Immature natural killer cell (primary cell): ENCODE measurements around the gene FGF8. TPM values are rescaled to one million over a fixed set of nuclear protein-coding genes. Genes with fewer than 3 reads are reported as not detected.
"Not testable (repeated sequence)": the region's sequence is repeated elsewhere in the genome, so short reads cannot be mapped to it uniquely, and the experiment has no call there.

ENCODE experiments used
- DNase-seq, 3 donors: peaks; one replicate each; pipeline ENCODE4 v3.0.0; 2022; ENCODE audit warnings: mixed read lengths in 1 of 3
- H3K27ac Mint-ChIP-seq, 6 donors: one replicate each; pipeline ENCODE4 v1.8.0; 2020; ENCODE audit warnings: mixed read lengths in 6 of 6, mild to moderate bottlenecking in 5 of 6, inconsistent platforms in 4 of 6, moderate library complexity in 3 of 6
- H3K27me3 Mint-ChIP-seq, 3 donors: one replicate each; pipeline ENCODE4 v1.8.0; 2020 to 2021; ENCODE audit warnings: low read depth in 3 of 3, mild to moderate bottlenecking in 3 of 3, mixed read lengths in 3 of 3, moderate library complexity in 3 of 3, inconsistent platforms in 1 of 3
- H3K36me3 Mint-ChIP-seq, 3 donors: one replicate each; pipeline ENCODE4 v1.8.0; 2020; ENCODE audit warnings: mixed read lengths in 3 of 3, inconsistent platforms in 2 of 3, mild to moderate bottlenecking in 2 of 3
- H3K4me1 Mint-ChIP-seq, 2 donors: one replicate each; pipeline ENCODE4 v1.8.0; 2020; ENCODE audit warnings: inconsistent platforms in 2 of 2, mild to moderate bottlenecking in 2 of 2, mixed read lengths in 2 of 2, moderate library complexity in 1 of 2
- H3K4me3 Mint-ChIP-seq, 5 donors: one replicate each; pipeline ENCODE4 v1.8.0; 2020; ENCODE audit warnings: mild to moderate bottlenecking in 5 of 5, mixed read lengths in 5 of 5, inconsistent platforms in 3 of 5, moderate library complexity in 3 of 5
- H3K9me3 Mint-ChIP-seq, 6 donors: one replicate each; pipeline ENCODE4 v1.8.0; 2020; ENCODE audit warnings: mild to moderate bottlenecking in 6 of 6, mixed read lengths in 6 of 6, inconsistent platforms in 4 of 6, moderate library complexity in 3 of 6
- polyA plus RNA-seq, 3 donors: library from polyadenylated mRNA; unstranded; fragments of 300-500 nt; fragmentation: Illumina TruSeq; gene quantifications; one replicate each; pipeline ENCODE4 v1.2.3, GENCODE V29; 2021

The FGF8 gene
- polyA plus RNA-seq, 3 donors from 2014 or later, result not detected

GRCh38 chr10:101797403-101798059 lies 21.6 kb upstream of the FGF8 start:
- Mint-ChIP-seq H3K4me3 (no peak overlapping the region), H3K27ac (no peak overlapping the region), H3K36me3 (peaks cover 8 to 74% (median 55%) of the 10 kb centered on the region in 3 donors), H3K4me1 (peaks cover 29 to 67% of the 10 kb centered on the region in 2 donors), H3K27me3 (peaks cover 2 to 4% (median 2%) of the 10 kb centered on the region in 3 donors), H3K9me3 (no peaks in the 10 kb centered on the region)
- no peak for DNase-seq

- Mint-ChIP-seq H3K27ac (no peak overlapping the region), H3K36me3 (peaks cover 8 to 57% (median 40%) of the 10 kb centered on the region in 3 donors), H3K27me3 (peaks cover 0 to 2% (median 2%) of the 10 kb centered on the region in 3 donors), H3K4me3 (no peak overlapping the region), H3K9me3 (no peaks in the 10 kb centered on the region), H3K4me1 (peaks cover 11 to 35% of the 10 kb centered on the region in 2 donors)
- DNase-seq, result no peak
These were observed 17.6 kb upstream of the FGF8 start for GRCh38 chr10:101793526-101793925.

GRCh38 chr10:101789686-101790085 lies 13.8 kb upstream of the FGF8 start:
- no peaks in the 10 kb centered on the region for H3K9me3 Mint-ChIP-seq
- DNase-seq, result no peak
- H3K4me3 Mint-ChIP-seq, result no peak overlapping the region
- peaks cover 0 to 7% (median 4%) of the 10 kb centered on the region in 3 donors for H3K27me3 Mint-ChIP-seq
- H3K36me3 Mint-ChIP-seq, result peaks cover 13 to 56% (median 33%) of the 10 kb centered on the region in 3 donors
- peak overlapping the region in 2 of 6 donors; percentile 16 to 23 for H3K27ac Mint-ChIP-seq
- H3K4me1 Mint-ChIP-seq, result peaks cover 10 to 21% of the 10 kb centered on the region in 2 donors

- Mint-ChIP-seq H3K36me3 (peaks cover 13 to 51% (median 31%) of the 10 kb centered on the region in 3 donors), H3K27ac (peak overlapping the region in 2 of 6 donors; percentile 16 to 23), H3K4me1 (peaks cover 12 to 21% of the 10 kb centered on the region in 2 donors)
- DNase-seq, H3K4me3 Mint-ChIP-seq, H3K27me3 Mint-ChIP-seq, H3K9me3 Mint-ChIP-seq: not testable (repeated sequence)
These were observed 13.3 kb upstream of the FGF8 start for GRCh38 chr10:101789231-101789630.

GRCh38 chr10:101785801-101786200 lies 9.9 kb upstream of the FGF8 start:
- Mint-ChIP-seq H3K27me3 (peaks cover 2 to 10% (median 4%) of the 10 kb centered on the region in 3 donors), H3K27ac (peak overlapping the region in 5 of 6 donors; percentile 32 to 90 (median 79)), H3K4me1 (peaks cover 42 to 53% of the 10 kb centered on the region in 2 donors), H3K4me3 (no peak overlapping the region), H3K9me3 (no peaks in the 10 kb centered on the region), H3K36me3 (peaks cover 13 to 28% (median 18%) of the 10 kb centered on the region in 3 donors)
- no peak for DNase-seq

GRCh38 chr10:101784558-101784957 lies 8.6 kb upstream of the FGF8 start:
- Mint-ChIP-seq H3K9me3 (no peaks in the 10 kb centered on the region), H3K27ac (peak overlapping the region; percentile 86 to 96 (median 94)), H3K27me3 (peaks cover 2 to 10% (median 4%) of the 10 kb centered on the region in 3 donors), H3K4me3 (peak overlapping the region in 4 of 5 donors; percentile 93 to 100 (median 97)), H3K4me1 (peaks cover 49 to 59% of the 10 kb centered on the region in 2 donors), H3K36me3 (peaks cover 9 to 25% (median 18%) of the 10 kb centered on the region in 3 donors)
- no peak for DNase-seq

- Mint-ChIP-seq H3K36me3 (peaks cover 9 to 22% (median 18%) of the 10 kb centered on the region in 3 donors), H3K9me3 (peaks cover 0 to 2% (median 0%) of the 10 kb centered on the region in 6 donors), H3K27ac (peak overlapping the region; percentile 86 to 96 (median 94)), H3K27me3 (peaks cover 7 to 13% (median 8%) of the 10 kb centered on the region in 3 donors), H3K4me1 (peaks cover 56 to 65% of the 10 kb centered on the region in 2 donors), H3K4me3 (peak overlapping the region; percentile 93 to 100 (median 98))
- DNase-seq, result no peak
These were observed 7.8 kb upstream of the FGF8 start for GRCh38 chr10:101783736-101784118.

- Mint-ChIP-seq H3K4me3 (peak within 1 kb of the TSS; percentile 93 to 100 (median 98)), H3K36me3 (peaks cover 9 to 22% (median 18%) of the 10 kb centered on the region in 3 donors), H3K9me3 (peaks cover 0 to 2% (median 0%) of the 10 kb centered on the region in 6 donors), H3K4me1 (peaks cover 57 to 68% of the 10 kb centered on the region in 2 donors), H3K27ac (peak within 1 kb of the TSS; percentile 86 to 96 (median 94)), H3K27me3 (peaks cover 8 to 13% (median 9%) of the 10 kb centered on the region in 3 donors)
- DNase-seq, result peak; percentile 67 to 73 (median 71)
These were observed 7.2 kb upstream of the FGF8 start, which contains the start of gene NPM3 for GRCh38 chr10:101782811-101783735. NPM3 (minus strand) TSS chr10:101783446; CDS start chr10:101783390, 56 bp downstream.

- Mint-ChIP-seq H3K4me3 (peak overlapping the region; percentile 93 to 100 (median 98)), H3K4me1 (peaks cover 62 to 75% of the 10 kb centered on the region in 2 donors), H3K9me3 (peaks cover 0 to 2% (median 0%) of the 10 kb centered on the region in 6 donors), H3K36me3 (peaks cover 7 to 16% (median 12%) of the 10 kb centered on the region in 3 donors), H3K27me3 (peaks cover 8 to 16% (median 10%) of the 10 kb centered on the region in 3 donors), H3K27ac (peak overlapping the region in 3 of 6 donors; percentile 74 to 96 (median 94))
- DNase-seq, result no peak
These were observed 6.3 kb upstream of the FGF8 start for GRCh38 chr10:101781984-101782810.

GRCh38 chr10:101781655-101781983 lies 5.7 kb upstream of the FGF8 start:
- Mint-ChIP-seq H3K27ac (peak overlapping the region in 2 of 6 donors; percentile 34 to 74), H3K4me3 (peak overlapping the region; percentile 61 to 100 (median 96)), H3K27me3 (peaks cover 12 to 15% (median 14%) of the 10 kb centered on the region in 3 donors), H3K4me1 (peaks cover 64 to 75% of the 10 kb centered on the region in 2 donors), H3K36me3 (peaks cover 5 to 14% (median 10%) of the 10 kb centered on the region in 3 donors), H3K9me3 (peaks cover 0 to 2% (median 0%) of the 10 kb centered on the region in 6 donors)
- DNase-seq, result no peak

GRCh38 chr10:101780818-101781654 lies 5.1 kb upstream of the FGF8 start:
- peak; percentile 56 to 65 (median 60) for DNase-seq
- Mint-ChIP-seq H3K9me3 (peaks cover 0 to 2% (median 0%) of the 10 kb centered on the region in 6 donors), H3K36me3 (peaks cover 4 to 12% (median 8%) of the 10 kb centered on the region in 3 donors), H3K27ac (peak overlapping the region in 1 of 6 donors; percentile 35), H3K27me3 (peaks cover 12 to 15% (median 14%) of the 10 kb centered on the region in 3 donors), H3K4me3 (peak overlapping the region; percentile 50 to 72 (median 63)), H3K4me1 (peaks cover 62 to 74% of the 10 kb centered on the region in 2 donors)
